CD14-positive monocyte (primary cell): ENCODE data around the gene MOV10. TPM values are rescaled to one million over a fixed set of nuclear protein-coding genes. Genes with fewer than 3 reads are reported as not detected.

Experiments
- DNase-seq, 3 donors: peaks; one replicate each; pipeline ENCODE4 v3.0.0-alpha.2; 2011 to 2022
- H2AFZ ChIP-seq: 2 replicates; pipeline ENCODE4 v1.6.0; 2012; ENCODE audit warnings: mild to moderate bottlenecking, low read depth, low read length, inconsistent platforms; ENCODE audit not compliant: insufficient read depth, poor library complexity, severe bottlenecking
- H3K27ac ChIP-seq, 2 donors: 1 replicate in 1 of 2; 2 replicates in 1 of 2; pipeline ENCODE4 v1.5.1; 2012 to 2013; ENCODE audit warnings: low read length in 2 of 2, control low read depth in 1 of 2, inconsistent platforms in 1 of 2, low read depth in 1 of 2, mild to moderate bottlenecking in 1 of 2
- H3K27me3 ChIP-seq, 2 donors: one replicate each; pipeline versions ENCODE4 v1.6.0 to v1.6.1; 2011 to 2013; ENCODE audit warnings: low read length in 2 of 2; ENCODE audit not compliant: control insufficient read depth in 2 of 2, insufficient read depth in 2 of 2
- H3K36me3 ChIP-seq, 2 donors: replicated peaks in 1 of 2; 1 replicate in 1 of 2; 2 replicates in 1 of 2; pipeline versions ENCODE4 v1.5.1 to v1.6.1; 2012 to 2013; ENCODE audit warnings: low read length in 2 of 2, control low read depth in 1 of 2, inconsistent platforms in 1 of 2, mild to moderate bottlenecking in 1 of 2; ENCODE audit not compliant: insufficient read depth in 2 of 2, control insufficient read depth in 1 of 2
- H3K4me1 ChIP-seq, 2 donors: 1 replicate in 1 of 2; 2 replicates in 1 of 2; pipeline versions ENCODE4 v1.5.1 to v1.6.1; 2012 to 2013; ENCODE audit warnings: low read length in 2 of 2, control low read depth in 1 of 2, inconsistent platforms in 1 of 2, mild to moderate bottlenecking in 1 of 2, moderate library complexity in 1 of 2; ENCODE audit not compliant: insufficient read depth in 2 of 2, control insufficient read depth in 1 of 2
- H3K4me2 ChIP-seq: replicated peaks from 2 replicates; pipeline ENCODE3; 2012; ENCODE audit warnings: low read length, moderate library complexity, mild to moderate bottlenecking; ENCODE audit not compliant: poor library complexity, severe bottlenecking; ENCODE audit errors: extremely low read depth
- H3K4me3 ChIP-seq, 3 experiments: fragments of 200-600 bp in 1 of 3; sonication (generic) in 1 of 3; replicated peaks in 1 of 3; 1 replicate in 2 of 3; 2 replicates in 1 of 3; pipeline ENCODE4 v1.5.1; 2011 to 2013; ENCODE audit warnings: low read length in 3 of 3, mild to moderate bottlenecking in 3 of 3, control low read depth in 2 of 3, low read depth in 2 of 3, inconsistent platforms in 1 of 3, moderate library complexity in 1 of 3
- H3K79me2 ChIP-seq: 2 replicates; pipeline ENCODE4 v1.6.0; 2012; ENCODE audit warnings: mild to moderate bottlenecking, control low read depth, inconsistent platforms, low read length, moderate library complexity; ENCODE audit not compliant: insufficient read depth
- H3K9ac ChIP-seq: 2 replicates; pipeline ENCODE4 v1.6.0; 2017; ENCODE audit warnings: low read length, mild to moderate bottlenecking; ENCODE audit not compliant: insufficient read depth, poor library complexity, severe bottlenecking
- H3K9me3 ChIP-seq, 2 donors: replicated peaks in 1 of 2; 1 replicate in 1 of 2; 2 replicates in 1 of 2; pipeline versions ENCODE4 v1.5.1 to v1.6.1; 2012 to 2013; ENCODE audit warnings: low read length in 2 of 2, control low read depth in 1 of 2; ENCODE audit not compliant: control insufficient read depth in 1 of 2, insufficient read depth in 1 of 2
- H4K20me1 ChIP-seq: 2 replicates; pipeline ENCODE4 v1.6.0; 2012; ENCODE audit warnings: mild to moderate bottlenecking, low read length, control low read depth, moderate library complexity; ENCODE audit not compliant: insufficient read depth
- H3K27ac Mint-ChIP-seq, 7 donors: one replicate each; pipeline ENCODE4 v1.8.0; 2020; ENCODE audit warnings: mild to moderate bottlenecking in 7 of 7, mixed read lengths in 7 of 7, moderate library complexity in 6 of 7, inconsistent platforms in 2 of 7
- H3K27me3 Mint-ChIP-seq, 3 donors: one replicate each; pipeline ENCODE4 v1.8.0; 2021 to 2022; ENCODE audit warnings: low read depth in 3 of 3, mild to moderate bottlenecking in 3 of 3, mixed read lengths in 3 of 3, moderate library complexity in 3 of 3, inconsistent platforms in 1 of 3
- H3K36me3 Mint-ChIP-seq, 2 donors: one replicate each; pipeline ENCODE4 v1.8.0; 2020; ENCODE audit warnings: mixed read lengths in 2 of 2, inconsistent platforms in 1 of 2, mild to moderate bottlenecking in 1 of 2
- H3K4me1 Mint-ChIP-seq: one replicate; pipeline ENCODE4 v1.8.0; 2020; ENCODE audit warnings: mild to moderate bottlenecking, mixed read lengths
- H3K4me3 Mint-ChIP-seq, 2 donors: one replicate each; pipeline ENCODE4 v1.8.0; 2020; ENCODE audit warnings: mild to moderate bottlenecking in 2 of 2, mixed read lengths in 2 of 2, moderate library complexity in 1 of 2
- H3K9me3 Mint-ChIP-seq, 7 donors: one replicate each; pipeline ENCODE4 v1.8.0; 2020 to 2022; ENCODE audit warnings: mixed read lengths in 7 of 7, mild to moderate bottlenecking in 6 of 7, moderate library complexity in 6 of 7, inconsistent platforms in 2 of 7
- CTCF ChIP-seq: fragments of 200-600 bp; IDR thresholded peaks from one replicate; pipeline ENCODE4 v1.8.0; 2022; ENCODE audit warnings: antibody characterized with exemption, mild to moderate bottlenecking
- WGBS: methylation state at CpG from one replicate; pipeline ENCODE4 v1.1.5; 2013; ENCODE audit warnings: missing lambda C conversion rate; ENCODE audit not compliant: insufficient coverage; 5-methylcytosine and 5-hydroxymethylcytosine counted together
- intact Hi-C, 2 donors: fragments of 100-400 bp; cut with micrococcal nuclease; formaldehyde crosslinking; loops; one replicate each; pipeline versions ENCODE4 v1.15.0 to v1.15.1; 2023
- polyA plus RNA-seq, 3 donors: library from polyadenylated mRNA; depleted of rRNA in 1 of 3; unstranded in 2 of 3; stranded (reverse) in 1 of 3; fragments of 300-500 nt in 2 of 3; fragments of >200 nt in 1 of 3; fragmentation: Illumina TruSeq in 2 of 3; gene quantifications; 1 replicate in 2 of 3; 2 replicates in 1 of 3; pipeline ENCODE4 v1.2.3, GENCODE V29; 2012 to 2021

MOV10 gene
- polyA plus RNA-seq, 3 donors: 12.0 to 61.2 (median 13.6) TPM

GRCh38 chr1:112704391-112704933 is 30.0 kb downstream of the MOV10 start:
- Histone ChIP-seq H3K27me3 (peaks cover 0 to 31% of the 10 kb centered on the region in 2 donors), H3K4me2 (peak overlapping the region; percentile 90), H2AFZ (no peak overlapping the region), H3K27ac (no peak overlapping the region), H3K9ac (no peak overlapping the region), H3K4me1 (peaks cover 52 to 64% of the 10 kb centered on the region in 2 donors), H3K36me3 (no peaks in the 10 kb centered on the region), H3K4me3 (peak overlapping the region in 1 of 3 experiments; percentile 79), H3K9me3 (no peaks in the 10 kb centered on the region), H3K79me2 (no peaks in the 10 kb centered on the region), H4K20me1 (no peaks in the 10 kb centered on the region)
- TF ChIP-seq CTCF: no peak
- Mint-ChIP-seq H3K9me3 (peaks cover 0 to 2% (median 0%) of the 10 kb centered on the region in 7 donors), H3K27me3 (peaks cover 18 to 47% (median 29%) of the 10 kb centered on the region in 3 donors), H3K36me3 (peaks cover 9 to 16% of the 10 kb centered on the region in 2 donors), H3K4me3 (peak overlapping the region; percentile 76 to 89), H3K4me1 (peaks cover 62% of the 10 kb centered on the region), H3K27ac (peak overlapping the region in 3 of 7 donors; percentile 51 to 77 (median 54))
- WGBS: 61% methylated on average over 7 of the region's 7 CpGs
- DNase-seq: no peak
- intact Hi-C loops: loop anchor here (5.0 to 10.0 kb wide), 3 partner anchors 200 to 340 kb away; partner anchors contain the start of gene WNT2B (in 1 of the 2)

- Histone ChIP-seq H3K27ac (no peak overlapping the region), H3K9me3 (no peaks in the 10 kb centered on the region), H3K4me2 (peak overlapping the region; percentile 90), H3K4me3 (peak overlapping the region in 2 of 3 experiments; percentile 45 to 79), H3K27me3 (peaks cover 0 to 31% of the 10 kb centered on the region in 2 donors), H4K20me1 (no peaks in the 10 kb centered on the region), H3K9ac (no peak overlapping the region), H3K36me3 (no peaks in the 10 kb centered on the region), H3K79me2 (no peaks in the 10 kb centered on the region), H2AFZ (no peak overlapping the region), H3K4me1 (peaks cover 46 to 58% of the 10 kb centered on the region in 2 donors)
- TF ChIP-seq CTCF: no peak
- WGBS: 12% methylated on average over 9 of the region's 13 CpGs
- intact Hi-C loops: loop anchor here (5.0 to 10.0 kb wide), 5 partner anchors 33 to 340 kb away; partner anchors contain the start of genes MOV10 (in 1 of the 2) and WNT2B (in 1 of the 2)
- Mint-ChIP-seq H3K9me3 (peaks cover 0 to 2% (median 0%) of the 10 kb centered on the region in 7 donors), H3K4me1 (peaks cover 56% of the 10 kb centered on the region), H3K27me3 (peaks cover 20 to 53% (median 29%) of the 10 kb centered on the region in 3 donors), H3K27ac (peak overlapping the region in 4 of 7 donors; percentile 54 to 79 (median 72)), H3K4me3 (peak overlapping the region; percentile 76 to 89), H3K36me3 (peaks cover 9 to 10% of the 10 kb centered on the region in 2 donors)
- DNase-seq: peak; percentile 40 to 84 (median 42)
These were observed 30.6 kb downstream of the MOV10 start for GRCh38 chr1:112704934-112705627.
